ENCODE data around the gene EFHC2.

- TF ChIP-seq CTCF (IDR thresholded peaks at IDR 0.05) (no peak), POLR2A (IDR thresholded peaks at IDR 0.05) (no peak)
These were observed 103.4 kb downstream of the EFHC2 start for GRCh38 chrX:44240036-44240435.

All from thyroid gland (tissue), 4 donors.